ENCODE measurements around the gene TFDP2. TPM values are rescaled to one million over a fixed set of nuclear protein-coding genes. Genes with fewer than 3 reads are reported as not detected.

The TFDP2 gene
- total and polyA plus RNA-seq, 2 donors (not counting 1 experiment from before 2014, with no cell fraction given), result 5.5 to 31.7 TPM

GRCh38 chr3:141992512-141992911, 156.8 kb downstream of the TFDP2 start:
- no peak overlapping the region for H3K4me3 Mint-ChIP-seq

GRCh38 chr3:141986548-141987107, 162.7 kb downstream of the TFDP2 start:
- Histone ChIP-seq H3K9me3 (ENCODE audit: control extremely low read depth in 1 of 3, control insufficient read depth in 2 of 3, insufficient read depth in 1 of 3, low read length in 2 of 3) (peaks cover 0 to 3% (median 0%) of the 10 kb centered on the region in 3 donors), H3K4me2 (replicated peaks; ENCODE audit: low read depth, low read length, poor library complexity, severe bottlenecking) (no peak overlapping the region), H4K20me1 (ENCODE audit: control insufficient read depth, insufficient read depth, low read length, poor library complexity, severe bottlenecking) (no peaks in the 10 kb centered on the region), H3K36me3 (replicated peaks in 1 of 2; ENCODE audit: control extremely low read depth in 1 of 2, control insufficient read depth in 1 of 2, extremely low read depth in 1 of 2, insufficient read depth in 2 of 2, low read length in 1 of 2) (no peaks in the 10 kb centered on the region), H3K27me3 (replicated peaks in 1 of 4; ENCODE audit: control extremely low read depth in 1 of 4, control insufficient read depth in 3 of 4, insufficient read depth in 4 of 4, low read length in 3 of 4) (no peaks in the 10 kb centered on the region), H3K9ac (ENCODE audit: low read length) (no peak overlapping the region), H3K4me1 (ENCODE audit: control insufficient read depth in 2 of 2, insufficient read depth in 2 of 2, low read length in 2 of 2) (no peaks in the 10 kb centered on the region), H3K4me3 (ENCODE audit: control extremely low read depth in 1 of 5, extremely low read depth in 1 of 5, insufficient read depth in 1 of 5, low read depth in 2 of 5, low read length in 4 of 5) (no peak overlapping the region), H2AFZ (ENCODE audit: insufficient read depth, low read depth, low read length, poor library complexity, severe bottlenecking) (no peak overlapping the region), H3K27ac (ENCODE audit: low read length in 2 of 2) (no peak overlapping the region), H3K79me2 (ENCODE audit: control insufficient read depth, insufficient read depth, low read length) (no peaks in the 10 kb centered on the region)
- DNase-seq, result no peak
- no peak for ATAC-seq (ENCODE audit: low read depth)
- ChIA-PET CTCF (no interaction called here), POLR2A (no interaction called here)
- Mint-ChIP-seq H3K27ac (no peak overlapping the region), H3K27me3 (no peaks in the 10 kb centered on the region), H3K4me3 (no peak overlapping the region), H3K9me3 (ENCODE audit: insufficient read depth) (no peaks in the 10 kb centered on the region), H3K4me1 (peaks cover 1% of the 10 kb centered on the region)
- TF ChIP-seq EZH2 (IDR thresholded peaks at IDR 0.05; ENCODE audit: borderline replicate concordance, insufficient read depth, low read depth, low read length, poor library complexity, severe bottlenecking), result no peak
- TF ChIP-seq CTCF (IDR thresholded peaks at IDR 0.05), result no peak
- intact Hi-C loops (cut with micrococcal nuclease), result no loop called here
- WGBS (ENCODE audit: insufficient coverage), result 100% methylated on average over 1 of the region's 2 CpGs

More at GRCh38 chr3:141992512-141992911, 156.8 kb downstream of the TFDP2 start:
- ChIA-PET CTCF (no interaction called here), POLR2A (no interaction called here)
- no peak for DNase-seq
- H3K4me1 Mint-ChIP-seq, result peaks cover 9% of the 10 kb centered on the region
- no peak overlapping the region for H3K9ac ChIP-seq (ENCODE audit: low read length)
- no peak overlapping the region for H3K4me3 ChIP-seq (ENCODE audit: control extremely low read depth in 1 of 5, extremely low read depth in 1 of 5, insufficient read depth in 1 of 5, low read depth in 2 of 5, low read length in 4 of 5)
- TF ChIP-seq CTCF (IDR thresholded peaks at IDR 0.05) (no peak), EZH2 (IDR thresholded peaks at IDR 0.05; ENCODE audit: borderline replicate concordance, insufficient read depth, low read depth, low read length, poor library complexity, severe bottlenecking) (no peak)
- H3K27me3 Mint-ChIP-seq, result no peaks in the 10 kb centered on the region
- H3K9me3 ChIP-seq (ENCODE audit: control extremely low read depth in 1 of 3, control insufficient read depth in 2 of 3, insufficient read depth in 1 of 3, low read length in 2 of 3), result no peaks in the 10 kb centered on the region
- H3K79me2 ChIP-seq (ENCODE audit: control insufficient read depth, insufficient read depth, low read length), result no peaks in the 10 kb centered on the region
- WGBS (ENCODE audit: insufficient coverage), result no CpG with 5 or more reads among the region's 2 CpGs
- H2AFZ ChIP-seq (ENCODE audit: insufficient read depth, low read depth, low read length, poor library complexity, severe bottlenecking), result no peak overlapping the region
- no peak overlapping the region for H3K27ac Mint-ChIP-seq
- H3K36me3 ChIP-seq (replicated peaks in 1 of 2; ENCODE audit: control extremely low read depth in 1 of 2, control insufficient read depth in 1 of 2, extremely low read depth in 1 of 2, insufficient read depth in 2 of 2, low read length in 1 of 2), result peaks cover 0 to 2% of the 10 kb centered on the region in 2 experiments
- peak overlapping the region in 1 of 2 donors; percentile 26 for H3K27ac ChIP-seq (ENCODE audit: low read length in 2 of 2)
- no peaks in the 10 kb centered on the region for H3K9me3 Mint-ChIP-seq (ENCODE audit: insufficient read depth)
- no peaks in the 10 kb centered on the region for H3K27me3 ChIP-seq (replicated peaks in 1 of 4; ENCODE audit: control extremely low read depth in 1 of 4, control insufficient read depth in 3 of 4, insufficient read depth in 4 of 4, low read length in 3 of 4)
- H3K4me2 ChIP-seq (replicated peaks; ENCODE audit: low read depth, low read length, poor library complexity, severe bottlenecking), result no peak overlapping the region
- no peak for ATAC-seq (ENCODE audit: low read depth)
- no peaks in the 10 kb centered on the region for H4K20me1 ChIP-seq (ENCODE audit: control insufficient read depth, insufficient read depth, low read length, poor library complexity, severe bottlenecking)
- peaks cover 0 to 4% of the 10 kb centered on the region in 2 donors for H3K4me1 ChIP-seq (ENCODE audit: control insufficient read depth in 2 of 2, insufficient read depth in 2 of 2, low read length in 2 of 2)
- intact Hi-C loops (cut with micrococcal nuclease), result loop anchor here (10.0 kb wide), 2 partner anchors 418 to 528 kb away; no protein-coding TSS in a partner anchor
